ENCODE data around the gene DHFR. TPM values are rescaled to one million over a fixed set of nuclear protein-coding genes. Genes with fewer than 3 reads are reported as not detected.

Gene DHFR
- total RNA-seq, 2 donors from 2014 or later, result 26.5 to 77.7 TPM

GRCh38 chr5:80698369-80698768, 43.6 kb upstream of the DHFR start:
- H3K9me3 ChIP-seq, result no peaks in the 10 kb centered on the region
- H3K36me3 ChIP-seq, result no peaks in the 10 kb centered on the region
- H3K4me3 ChIP-seq, result no peak overlapping the region
- no peak overlapping the region for H3K9ac ChIP-seq (ENCODE audit: low read depth in 2 of 2, low read length in 2 of 2)
- no peak overlapping the region for H3K27ac ChIP-seq
- no peak for TF ChIP-seq CTCF (IDR thresholded peaks at IDR 0.05)
- no peak for DNase-seq
- H3K4me1 ChIP-seq, result peaks cover 4% of the 10 kb centered on the region
- H3K27me3 ChIP-seq, result no peaks in the 10 kb centered on the region
- intact Hi-C loops (cut with DNase I), result no loop called here

GRCh38 chr5:80697100-80697499, 42.3 kb upstream of the DHFR start:
- H3K4me1 ChIP-seq, result peaks cover 4% of the 10 kb centered on the region
- no peak overlapping the region for H3K4me3 ChIP-seq
- TF ChIP-seq CTCF (IDR thresholded peaks at IDR 0.05), result no peak
- H3K36me3 ChIP-seq, result no peaks in the 10 kb centered on the region
- no peaks in the 10 kb centered on the region for H3K27me3 ChIP-seq
- H3K9ac ChIP-seq (ENCODE audit: low read depth in 2 of 2, low read length in 2 of 2), result no peak overlapping the region
- intact Hi-C loops (cut with DNase I), result no loop called here
- no peaks in the 10 kb centered on the region for H3K9me3 ChIP-seq
- peak; percentile 43 for DNase-seq
- H3K27ac ChIP-seq, result no peak overlapping the region

- H3K27ac ChIP-seq, result no peak overlapping the region
- peaks cover 4% of the 10 kb centered on the region for H3K4me1 ChIP-seq
- intact Hi-C loops (cut with DNase I), result no loop called here
- no peak overlapping the region for H3K9ac ChIP-seq (ENCODE audit: low read depth in 2 of 2, low read length in 2 of 2)
- DNase-seq, result no peak
- H3K9me3 ChIP-seq, result no peaks in the 10 kb centered on the region
- no peaks in the 10 kb centered on the region for H3K27me3 ChIP-seq
- H3K36me3 ChIP-seq, result no peaks in the 10 kb centered on the region
- no peak for TF ChIP-seq CTCF (IDR thresholded peaks at IDR 0.05)
- no peak overlapping the region for H3K4me3 ChIP-seq
Observed at GRCh38 chr5:80696450-80696849, 41.7 kb upstream of the DHFR start.

- H3K4me3 ChIP-seq, result no peak overlapping the region
- H3K9me3 ChIP-seq, result no peaks in the 10 kb centered on the region
- H3K27ac ChIP-seq, result no peak overlapping the region
- no peak overlapping the region for H3K9ac ChIP-seq (ENCODE audit: low read depth in 2 of 2, low read length in 2 of 2)
- peaks cover 4% of the 10 kb centered on the region for H3K4me1 ChIP-seq
- TF ChIP-seq CTCF (IDR thresholded peaks at IDR 0.05), result no peak
- no peak for DNase-seq
- intact Hi-C loops (cut with DNase I), result no loop called here
- H3K27me3 ChIP-seq, result no peaks in the 10 kb centered on the region
- no peaks in the 10 kb centered on the region for H3K36me3 ChIP-seq
Observed at GRCh38 chr5:80695666-80696065, 40.9 kb upstream of the DHFR start.

GRCh38 chr5:80689627-80690026, 34.8 kb upstream of the DHFR start:
- intact Hi-C loops (cut with DNase I), result loop anchor here (10.0 kb wide), 1 partner anchor 505 kb away; no protein-coding TSS in a partner anchor
- no peak for DNase-seq
- H3K36me3 ChIP-seq, result no peaks in the 10 kb centered on the region
- H3K4me3 ChIP-seq, result no peak overlapping the region
- H3K27ac ChIP-seq, result no peak overlapping the region
- H3K4me1 ChIP-seq, result no peaks in the 10 kb centered on the region
- no peaks in the 10 kb centered on the region for H3K27me3 ChIP-seq
- no peaks in the 10 kb centered on the region for H3K9me3 ChIP-seq
- H3K9ac ChIP-seq (ENCODE audit: low read depth in 2 of 2, low read length in 2 of 2), result no peak overlapping the region
- TF ChIP-seq CTCF (IDR thresholded peaks at IDR 0.05), result no peak

Measured in colonic mucosa (tissue), 4 donors.